ENCODE measurements around the gene ADIPOQ. TPM values are rescaled to one million over a fixed set of nuclear protein-coding genes. Genes with fewer than 3 reads are reported as not detected.

Gene ADIPOQ
- total RNA-seq, 1 experiment from 2014 or later: not detected

- in situ Hi-C loops (cut with HindIII; ENCODE audit: low pct_unique_long_range_greater_than_20kb, low sequenced_read_pairs) (no loop called here), intact Hi-C loops (cut with micrococcal nuclease; ENCODE audit: unreplicated experiment) (no loop called here)
- no peak for DNase-seq (ENCODE audit: low read depth, low spot score)
- no peaks in the 10 kb centered on the region; the same call in 1 of the 2 replicates for H3K36me3 ChIP-seq (ENCODE audit: control insufficient read depth, insufficient read depth, low read length)
- H3K9me3 ChIP-seq (ENCODE audit: control insufficient read depth, insufficient read depth, low read depth, low read length): no peaks in the 10 kb centered on the region
- H3K27me3 ChIP-seq (ENCODE audit: control insufficient read depth, insufficient read depth, low read length): peaks cover 11% of the 10 kb centered on the region
- no peak overlapping the region for H3K4me3 ChIP-seq (ENCODE audit: low read depth in 2 of 2, low read length in 2 of 2)
- ATAC-seq: no peak
- H3K27ac ChIP-seq (ENCODE audit: low read length): no peak overlapping the region
- ChIA-PET POLR2A (no interaction called here), CTCF (interaction anchor here (1.0 kb wide), 1 partner anchor 210 kb away, joined by 7 read pairs; the partner anchor contains the start of gene AHSG)
- TF ChIP-seq TCF7L2 (IDR thresholded peaks at IDR 0.05; ENCODE audit: low read depth, low read length) (no peak), SIN3A (IDR thresholded peaks at IDR 0.05; ENCODE audit: borderline replicate concordance, insufficient read depth, low read depth, low read length) (no peak), CTCF (IDR thresholded peaks at IDR 0.05) (no peak), REST (IDR thresholded peaks at IDR 0.05; ENCODE audit: insufficient read depth in 1 of 2, low read depth in 2 of 2, low read length in 1 of 2) (no peak), POLR2AphosphoS5 (IDR thresholded peaks at IDR 0.05; ENCODE audit: low read depth, low read length) (no peak)
- 0 out of 2 replicates have a peak, but pooled peaks cover 3% of the 10 kb centered on the region for H3K4me1 ChIP-seq (ENCODE audit: control insufficient read depth, insufficient read depth, low read length)
- no TSS peak for BruUV-seq (replicated peaks)
These were observed 19.1 kb upstream of the ADIPOQ start for GRCh38 chr3:186823386-186823785.

- DNase-seq (ENCODE audit: low read depth, low spot score) (no peak), ATAC-seq (no peak)
- TF ChIP-seq TCF7L2 (IDR thresholded peaks at IDR 0.05; ENCODE audit: low read depth, low read length) (no peak), REST (IDR thresholded peaks at IDR 0.05; ENCODE audit: insufficient read depth in 1 of 2, low read depth in 2 of 2, low read length in 1 of 2) (no peak), SIN3A (IDR thresholded peaks at IDR 0.05; ENCODE audit: borderline replicate concordance, insufficient read depth, low read depth, low read length) (no peak), POLR2AphosphoS5 (IDR thresholded peaks at IDR 0.05; ENCODE audit: low read depth, low read length) (no peak), CTCF (IDR thresholded peaks at IDR 0.05) (no peak)
- Histone ChIP-seq H3K27ac (ENCODE audit: low read length) (no peak overlapping the region), H3K4me1 (ENCODE audit: control insufficient read depth, insufficient read depth, low read length) (0 out of 2 replicates have a peak, but pooled peaks cover 3% of the 10 kb centered on the region), H3K9me3 (ENCODE audit: control insufficient read depth, insufficient read depth, low read depth, low read length) (no peaks in the 10 kb centered on the region), H3K36me3 (ENCODE audit: control insufficient read depth, insufficient read depth, low read length) (no peaks in the 10 kb centered on the region; the same call in 1 of the 2 replicates), H3K4me3 (ENCODE audit: low read depth in 2 of 2, low read length in 2 of 2) (no peak overlapping the region), H3K27me3 (ENCODE audit: control insufficient read depth, insufficient read depth, low read length) (peaks cover 23% of the 10 kb centered on the region)
- intact Hi-C loops (cut with micrococcal nuclease; ENCODE audit: unreplicated experiment) (no loop called here), in situ Hi-C loops (cut with HindIII; ENCODE audit: low pct_unique_long_range_greater_than_20kb, low sequenced_read_pairs) (no loop called here)
- POLR2A ChIA-PET: no interaction called here
- CTCF ChIA-PET: interaction anchor here (1.2 kb wide), 1 partner anchor 207 kb away, joined by 5 read pairs; no protein-coding TSS in a partner anchor
- no TSS peak for BruUV-seq (replicated peaks)
These were observed 17.9 kb upstream of the ADIPOQ start for GRCh38 chr3:186824430-186825139.

Measured in Panc1 (cell line).